ENCODE results near the gene FBXO24. TPM values are rescaled to one million over a fixed set of nuclear protein-coding genes. Genes with fewer than 3 reads are reported as not detected.

The FBXO24 gene
- total and polyA plus RNA-seq, 9 of the 15 experiments (the other 6 are each of a cell fraction or from before 2014, with no cell fraction given) = 0.17 to 0.95 (median 0.50) TPM

GRCh38 chr7:100604028-100604975 lies 18.2 kb downstream of the FBXO24 start (continued):
- TF ChIP-seq MECOM (CRISPR knock-in tag; IDR thresholded peaks at IDR 0.05) (no peak), PREB (CRISPR knock-in tag; IDR thresholded peaks at IDR 0.05) (no peak), MLX (CRISPR knock-in tag; conservative IDR thresholded peaks at IDR 0.05) (no peak), ZNF318 (IDR thresholded peaks at IDR 0.05; ENCODE audit: borderline replicate concordance in 1 of 2, low read depth in 1 of 2) (no peak), TCF3 (CRISPR knock-in tag; IDR thresholded peaks at IDR 0.05) (no peak), NCOA4 (IDR thresholded peaks at IDR 0.05; ENCODE audit: partially characterized antibody) (no peak), RFX1 (IDR thresholded peaks at IDR 0.05) (no peak), HOXB6 (CRISPR knock-in tag; IDR thresholded peaks at IDR 0.05; ENCODE audit: borderline replicate concordance) (no peak), CBX2 (IDR thresholded peaks at IDR 0.05; ENCODE audit: insufficient read depth, low read length, poor library complexity, severe bottlenecking) (no peak), TAL1 (IDR thresholded peaks at IDR 0.05) (peak; percentile 15; the same call in 1 of the 2 replicates), ZNF766 (CRISPR knock-in tag; conservative IDR thresholded peaks at IDR 0.05) (no peak)
- TF ChIP-seq, protein P1, sequence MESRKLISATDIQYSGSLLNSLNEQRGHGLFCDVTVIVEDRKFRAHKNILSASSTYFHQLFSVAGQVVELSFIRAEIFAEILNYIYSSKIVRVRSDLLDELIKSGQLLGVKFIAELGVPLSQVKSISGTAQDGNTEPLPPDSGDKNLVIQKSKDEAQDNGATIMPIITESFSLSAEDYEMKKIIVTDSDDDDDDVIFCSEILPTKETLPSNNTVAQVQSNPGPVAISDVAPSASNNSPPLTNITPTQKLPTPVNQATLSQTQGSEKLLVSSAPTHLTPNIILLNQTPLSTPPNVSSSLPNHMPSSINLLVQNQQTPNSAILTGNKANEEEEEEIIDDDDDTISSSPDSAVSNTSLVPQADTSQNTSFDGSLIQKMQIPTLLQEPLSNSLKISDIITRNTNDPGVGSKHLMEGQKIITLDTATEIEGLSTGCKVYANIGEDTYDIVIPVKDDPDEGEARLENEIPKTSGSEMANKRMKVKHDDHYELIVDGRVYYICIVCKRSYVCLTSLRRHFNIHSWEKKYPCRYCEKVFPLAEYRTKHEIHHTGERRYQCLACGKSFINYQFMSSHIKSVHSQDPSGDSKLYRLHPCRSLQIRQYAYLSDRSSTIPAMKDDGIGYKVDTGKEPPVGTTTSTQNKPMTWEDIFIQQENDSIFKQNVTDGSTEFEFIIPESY (CRISPR knock-in tag; IDR thresholded peaks at IDR 0.05) = no peak
- TF ChIP-seq, protein P2, sequence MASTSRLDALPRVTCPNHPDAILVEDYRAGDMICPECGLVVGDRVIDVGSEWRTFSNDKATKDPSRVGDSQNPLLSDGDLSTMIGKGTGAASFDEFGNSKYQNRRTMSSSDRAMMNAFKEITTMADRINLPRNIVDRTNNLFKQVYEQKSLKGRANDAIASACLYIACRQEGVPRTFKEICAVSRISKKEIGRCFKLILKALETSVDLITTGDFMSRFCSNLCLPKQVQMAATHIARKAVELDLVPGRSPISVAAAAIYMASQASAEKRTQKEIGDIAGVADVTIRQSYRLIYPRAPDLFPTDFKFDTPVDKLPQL (IDR thresholded peaks at IDR 0.05; ENCODE audit: extremely low read depth, insufficient read length) = no peak
